T47D (cell line): ENCODE data around the gene SLC6A11.

Experiments used
- DNase-seq, 2 experiments: peaks; one replicate each; pipeline versions ENCODE4 v3.0.0 to v3.0.0-alpha.2; 2011 to 2012; ENCODE audit warnings: low read depth in 1 of 2, low spot score in 1 of 2
- JUND ChIP-seq: IDR thresholded peaks from 2 replicates; pipeline ENCODE4 v1.6.1; 2012; ENCODE audit warnings: low read depth
- in situ Hi-C: cut with HindIII; loops from 2 replicates; pipeline ENCODE4 v1.10.0; 2016; ENCODE audit warnings: low sequenced_read_pairs, low pct_unique_long_range_greater_than_20kb

Gene SLC6A11

GRCh38 chr3:10855083-10855870, 39.2 kb downstream of the SLC6A11 start:
- DNase-seq: no peak
- in situ Hi-C loops: no loop called here

GRCh38 chr3:10855871-10856662, 40.0 kb downstream of the SLC6A11 start:
- DNase-seq: no peak
- in situ Hi-C loops: no loop called here
- TF ChIP-seq JUND: no peak

More at GRCh38 chr3:10855083-10855870, 39.2 kb downstream of the SLC6A11 start:
- TF ChIP-seq JUND: no peak

GRCh38 chr3:10857235-10857634, 41.2 kb downstream of the SLC6A11 start:
- in situ Hi-C loops: no loop called here
- TF ChIP-seq JUND: no peak
- no peak for DNase-seq

- TF ChIP-seq JUND: no peak
- no peak for DNase-seq
- in situ Hi-C loops: no loop called here
Measured at GRCh38 chr3:10858091-10858490, 42.1 kb downstream of the SLC6A11 start.

- in situ Hi-C loops: no loop called here
- peak; percentile 67 to 71 for DNase-seq
- no peak for TF ChIP-seq JUND
Measured at GRCh38 chr3:10867384-10867783, 51.4 kb downstream of the SLC6A11 start.

GRCh38 chr3:10869460-10869859, 53.4 kb downstream of the SLC6A11 start:
- no peak for TF ChIP-seq JUND
- no peak for DNase-seq
- in situ Hi-C loops: no loop called here

GRCh38 chr3:10870296-10870695, 54.3 kb downstream of the SLC6A11 start:
- TF ChIP-seq JUND: no peak
- in situ Hi-C loops: no loop called here
- DNase-seq: no peak

- no peak for TF ChIP-seq JUND
- in situ Hi-C loops: no loop called here
Measured at GRCh38 chr3:10873415-10873814, 57.4 kb downstream of the SLC6A11 start.

GRCh38 chr3:10875914-10876313, 59.9 kb downstream of the SLC6A11 start:
- no peak for DNase-seq
- no peak for TF ChIP-seq JUND
- in situ Hi-C loops: no loop called here

More at GRCh38 chr3:10873415-10873814, 57.4 kb downstream of the SLC6A11 start:
- no peak for DNase-seq

GRCh38 chr3:10876661-10877060, 60.6 kb downstream of the SLC6A11 start:
- no peak for DNase-seq
- in situ Hi-C loops: no loop called here
- no peak for TF ChIP-seq JUND

- TF ChIP-seq JUND: no peak
- in situ Hi-C loops: no loop called here
- no peak for DNase-seq
Measured at GRCh38 chr3:10882851-10883250, 66.8 kb downstream of the SLC6A11 start.

GRCh38 chr3:10883478-10884234, 67.6 kb downstream of the SLC6A11 start:
- TF ChIP-seq JUND: no peak
- in situ Hi-C loops: no loop called here
- peak; percentile 26 to 44 for DNase-seq
